Mucosa of descending colon (tissue), 3 donors: ENCODE results near the gene UST. TPM values are rescaled to one million over a fixed set of nuclear protein-coding genes. Genes with fewer than 3 reads are reported as not detected.

ENCODE experiments used
- ATAC-seq: fragments of 200-7000 bp; cut with Tn5 transposase; one replicate; pipeline ENCODE4 v1.9.1; 2020; ENCODE audit warnings: mild to moderate bottlenecking, moderate library complexity
- DNase-seq, 3 donors: peaks; one replicate each; pipeline ENCODE4 v3.0.0-alpha.2; 2020
- H3K36me3 ChIP-seq: fragments of 200-600 bp; one replicate; pipeline ENCODE4 v1.8.0; 2021; ENCODE audit warnings: low read depth, mild to moderate bottlenecking
- H3K4me1 ChIP-seq: fragments of 200-600 bp; one replicate; pipeline ENCODE4 v1.8.0; 2021; ENCODE audit warnings: low read depth, mild to moderate bottlenecking
- H3K4me3 ChIP-seq: fragments of 200-600 bp; one replicate; pipeline ENCODE4 v1.8.0; 2021; ENCODE audit warnings: mild to moderate bottlenecking
- H3K9me3 ChIP-seq: fragments of 200-600 bp; one replicate; pipeline ENCODE4 v1.8.0; 2021; ENCODE audit warnings: mild to moderate bottlenecking
- intact Hi-C, 2 donors: fragments of 100-400 bp; cut with DNase I in 1 of 2; cut with micrococcal nuclease in 1 of 2; formaldehyde crosslinking; loops; one replicate each; pipeline versions ENCODE4 v1.11.0 to v1.11.1; 2022; cut with DNase I, micrococcal nuclease
- total RNA-seq, 3 donors: library from RNA; stranded (reverse); fragmentation: NEBNext Ultra II Directional in 2 of 3; extraction: Animal tissue kit (Norgen Biotek cat#: 25700) in 2 of 3; gene quantifications; one replicate each; pipeline versions ENCODE4 v1.2.1 to v1.2.4, GENCODE V29; 2021 to 2023
- TF ChIP-seq, protein P1 (sequence below): fragments of 200-600 bp; IDR thresholded peaks from one replicate; pipeline ENCODE4 v1.8.0; 2022; ENCODE audit warnings: antibody characterized with exemption, mild to moderate bottlenecking
- donor health status: DM: no; HTN: no; CAD: no; lungs with moderate emphysema.
- donor health status: DM: no; HTN: no; CAD: no.
- donor health status: DM: no; HTN: yes; CAD: no.

Gene UST
- total RNA-seq, 3 donors from 2014 or later: 1.1 to 16.2 (median 2.1) TPM

DNA sequence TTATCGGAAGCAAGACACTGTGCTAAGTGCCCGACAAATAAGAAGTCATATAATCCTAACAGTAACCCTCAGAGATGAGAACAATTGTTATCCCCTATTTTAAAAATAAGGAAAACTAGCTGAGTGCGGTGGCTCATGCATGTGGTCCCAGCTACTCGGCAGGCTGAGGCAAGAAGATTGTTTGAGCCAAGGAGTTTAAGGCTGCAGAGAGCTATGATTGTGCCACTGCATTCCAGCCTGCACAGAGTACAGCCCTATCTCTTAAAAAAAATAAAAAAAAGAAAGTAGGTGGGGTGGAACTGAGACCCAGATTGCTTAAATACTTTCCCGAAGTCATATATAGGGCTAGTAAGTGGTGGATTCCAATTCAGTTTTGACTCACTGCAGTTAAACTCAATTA lies 84.7 kb downstream of the UST start:
- Histone ChIP-seq H3K9me3 (no peaks in the 10 kb centered on the region), H3K36me3 (no peaks in the 10 kb centered on the region), H3K4me1 (no peaks in the 10 kb centered on the region), H3K4me3 (no peak overlapping the region)
- intact Hi-C loops: no loop called here
- ATAC-seq: no peak
- DNase-seq: no peak
- TF ChIP-seq, protein P1, sequence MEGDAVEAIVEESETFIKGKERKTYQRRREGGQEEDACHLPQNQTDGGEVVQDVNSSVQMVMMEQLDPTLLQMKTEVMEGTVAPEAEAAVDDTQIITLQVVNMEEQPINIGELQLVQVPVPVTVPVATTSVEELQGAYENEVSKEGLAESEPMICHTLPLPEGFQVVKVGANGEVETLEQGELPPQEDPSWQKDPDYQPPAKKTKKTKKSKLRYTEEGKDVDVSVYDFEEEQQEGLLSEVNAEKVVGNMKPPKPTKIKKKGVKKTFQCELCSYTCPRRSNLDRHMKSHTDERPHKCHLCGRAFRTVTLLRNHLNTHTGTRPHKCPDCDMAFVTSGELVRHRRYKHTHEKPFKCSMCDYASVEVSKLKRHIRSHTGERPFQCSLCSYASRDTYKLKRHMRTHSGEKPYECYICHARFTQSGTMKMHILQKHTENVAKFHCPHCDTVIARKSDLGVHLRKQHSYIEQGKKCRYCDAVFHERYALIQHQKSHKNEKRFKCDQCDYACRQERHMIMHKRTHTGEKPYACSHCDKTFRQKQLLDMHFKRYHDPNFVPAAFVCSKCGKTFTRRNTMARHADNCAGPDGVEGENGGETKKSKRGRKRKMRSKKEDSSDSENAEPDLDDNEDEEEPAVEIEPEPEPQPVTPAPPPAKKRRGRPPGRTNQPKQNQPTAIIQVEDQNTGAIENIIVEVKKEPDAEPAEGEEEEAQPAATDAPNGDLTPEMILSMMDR: no peak

DNA sequence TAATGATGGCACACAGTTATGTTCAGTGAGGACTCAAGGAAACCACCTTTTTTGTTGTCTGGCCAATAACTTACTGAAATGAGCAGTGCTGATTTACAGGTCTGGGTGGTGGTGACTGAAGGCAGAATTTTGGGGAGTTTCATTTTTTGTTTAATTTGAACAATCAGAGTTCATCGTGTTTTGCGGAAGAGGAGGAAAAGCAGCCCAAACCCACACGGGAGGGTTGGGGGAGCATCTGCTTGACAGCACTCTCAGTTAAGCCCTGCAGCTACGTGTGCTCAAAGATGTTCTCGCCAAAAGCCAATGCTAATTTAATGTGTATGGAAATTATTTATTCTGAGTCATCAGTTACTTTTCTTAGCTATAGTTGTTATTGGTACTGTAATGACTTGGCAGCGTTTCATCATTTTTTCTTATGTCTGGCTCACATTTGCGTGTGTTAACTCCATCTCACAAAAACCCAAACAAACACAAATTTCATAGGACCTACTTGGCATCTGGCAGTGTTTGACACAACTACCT lies 89.2 kb downstream of the UST start:
- ATAC-seq: no peak
- Histone ChIP-seq H3K4me1 (no peaks in the 10 kb centered on the region), H3K36me3 (no peaks in the 10 kb centered on the region), H3K9me3 (no peaks in the 10 kb centered on the region), H3K4me3 (no peak overlapping the region)
- TF ChIP-seq, protein P1: no peak
- intact Hi-C loops: no loop called here
- DNase-seq: no peak

DNA sequence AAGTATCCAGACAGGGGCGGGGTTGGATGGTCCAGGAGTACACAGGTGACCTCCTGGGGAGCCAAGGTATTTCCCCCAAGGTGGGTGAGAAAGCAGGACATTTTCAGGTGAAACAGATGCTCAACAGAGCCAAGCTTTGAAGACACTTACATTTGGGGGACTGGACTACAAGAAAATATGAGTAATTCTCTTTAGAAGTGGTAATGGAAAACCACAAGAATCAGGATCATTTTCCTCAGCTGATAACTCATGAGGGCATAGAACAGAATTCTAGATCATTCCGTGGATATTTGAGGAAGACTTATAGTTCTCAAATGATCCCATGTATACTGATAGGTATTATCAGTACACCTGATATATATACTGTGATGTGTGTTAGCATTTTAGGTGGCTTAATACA lies 89.9 kb downstream of the UST start:
- TF ChIP-seq, protein P1: no peak
- H3K4me3 ChIP-seq: no peak overlapping the region
- no peak for ATAC-seq
- H3K4me1 ChIP-seq: no peaks in the 10 kb centered on the region
- intact Hi-C loops: no loop called here
- DNase-seq: no peak
- H3K9me3 ChIP-seq: no peaks in the 10 kb centered on the region
- H3K36me3 ChIP-seq: no peaks in the 10 kb centered on the region

DNA sequence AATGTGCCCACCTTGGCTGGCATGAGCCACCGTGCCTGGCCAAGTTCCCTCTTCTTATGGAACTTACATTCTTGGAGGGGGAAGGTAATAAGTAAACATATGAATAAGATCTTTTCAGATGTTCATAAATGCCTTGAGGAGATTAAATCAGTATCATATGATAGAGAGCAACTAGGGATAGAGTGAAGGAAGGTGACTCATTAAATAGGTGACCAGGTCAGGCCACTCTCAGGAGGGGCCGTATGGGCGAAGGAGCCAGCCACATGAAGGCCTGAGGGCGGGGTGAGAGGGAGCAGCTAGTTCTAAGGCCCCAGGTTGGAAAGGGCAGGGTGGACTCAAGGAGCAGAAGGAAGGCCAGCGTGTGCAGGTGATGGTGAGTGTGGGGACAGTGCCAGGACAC lies 91.1 kb downstream of the UST start:
- intact Hi-C loops: no loop called here
- ATAC-seq: no peak
- no peaks in the 10 kb centered on the region for H3K36me3 ChIP-seq
- no peak for DNase-seq
- no peak overlapping the region for H3K4me3 ChIP-seq
- TF ChIP-seq, protein P1: no peak
- H3K9me3 ChIP-seq: no peaks in the 10 kb centered on the region
- H3K4me1 ChIP-seq: no peaks in the 10 kb centered on the region

- TF ChIP-seq, protein P1: no peak
- no peaks in the 10 kb centered on the region for H3K4me1 ChIP-seq
- H3K36me3 ChIP-seq: no peaks in the 10 kb centered on the region
- ATAC-seq (no peak), DNase-seq (no peak)
- intact Hi-C loops: no loop called here
- no peak overlapping the region for H3K4me3 ChIP-seq
- H3K9me3 ChIP-seq: no peaks in the 10 kb centered on the region
Measured at GRCh38 chr6:148839044-148839443, 92.2 kb downstream of the UST start.

GRCh38 chr6:148840256-148840655 lies 93.4 kb downstream of the UST start:
- Histone ChIP-seq H3K4me1 (no peaks in the 10 kb centered on the region), H3K4me3 (no peak overlapping the region), H3K9me3 (no peaks in the 10 kb centered on the region), H3K36me3 (no peaks in the 10 kb centered on the region)
- DNase-seq (no peak), ATAC-seq (no peak)
- intact Hi-C loops: no loop called here
- TF ChIP-seq, protein P1: no peak
